Liver (tissue), 3 donors: Measurements from ENCODE around the gene CDK16.

ENCODE experiments used
- EGR1 ChIP-seq, 2 donors: IDR thresholded peaks; 2 replicates each; pipeline ENCODE4 v1.6.1; 2016 to 2018; ENCODE audit warnings: antibody characterized with exemption in 2 of 2, low read depth in 2 of 2
- GABPA ChIP-seq, 2 donors: IDR thresholded peaks in 1 of 2; conservative IDR thresholded peaks in 1 of 2; 2 replicates each; pipeline ENCODE4 v1.6.1; 2016; ENCODE audit warnings: antibody characterized with exemption in 2 of 2, mild to moderate bottlenecking in 1 of 2, moderate library complexity in 1 of 2
- MAX ChIP-seq: IDR thresholded peaks from 2 replicates; pipeline ENCODE4 v1.6.1; 2016; ENCODE audit warnings: antibody characterized with exemption
- RAD21 ChIP-seq, 2 donors: IDR thresholded peaks; 2 replicates each; pipeline ENCODE4 v1.6.1; 2016; ENCODE audit warnings: antibody characterized with exemption in 2 of 2, mild to moderate bottlenecking in 2 of 2
- REST ChIP-seq: IDR thresholded peaks from 2 replicates; pipeline ENCODE4 v1.6.1; 2016; ENCODE audit warnings: antibody characterized with exemption, mild to moderate bottlenecking
- RXRA ChIP-seq, 2 donors: IDR thresholded peaks; 2 replicates each; pipeline ENCODE4 v1.6.1; 2017 to 2018; ENCODE audit warnings: antibody characterized with exemption in 2 of 2, mild to moderate bottlenecking in 1 of 2
- SP1 ChIP-seq: IDR thresholded peaks from 2 replicates; pipeline ENCODE4 v1.6.1; 2018; ENCODE audit warnings: antibody characterized with exemption, mild to moderate bottlenecking
- TF ChIP-seq, protein P1 (sequence below): fragments of 150-350 bp; IDR thresholded peaks from 2 replicates; pipeline ENCODE4 v1.5.1; 2017; ENCODE audit warnings: improper control_type of control experiment, low read depth, low read length; ENCODE audit not compliant: missing input control
- TF ChIP-seq, protein P2 (sequence below): IDR thresholded peaks from 2 replicates; pipeline ENCODE4 v1.6.1; 2016; ENCODE audit warnings: antibody characterized with exemption
- TF ChIP-seq, protein P3 (sequence below): IDR thresholded peaks from 2 replicates; pipeline ENCODE4 v1.6.1; 2016; ENCODE audit warnings: antibody characterized with exemption
- donor health status: healthy.
- donor health status: healthy.

- TF ChIP-seq, protein P1, sequence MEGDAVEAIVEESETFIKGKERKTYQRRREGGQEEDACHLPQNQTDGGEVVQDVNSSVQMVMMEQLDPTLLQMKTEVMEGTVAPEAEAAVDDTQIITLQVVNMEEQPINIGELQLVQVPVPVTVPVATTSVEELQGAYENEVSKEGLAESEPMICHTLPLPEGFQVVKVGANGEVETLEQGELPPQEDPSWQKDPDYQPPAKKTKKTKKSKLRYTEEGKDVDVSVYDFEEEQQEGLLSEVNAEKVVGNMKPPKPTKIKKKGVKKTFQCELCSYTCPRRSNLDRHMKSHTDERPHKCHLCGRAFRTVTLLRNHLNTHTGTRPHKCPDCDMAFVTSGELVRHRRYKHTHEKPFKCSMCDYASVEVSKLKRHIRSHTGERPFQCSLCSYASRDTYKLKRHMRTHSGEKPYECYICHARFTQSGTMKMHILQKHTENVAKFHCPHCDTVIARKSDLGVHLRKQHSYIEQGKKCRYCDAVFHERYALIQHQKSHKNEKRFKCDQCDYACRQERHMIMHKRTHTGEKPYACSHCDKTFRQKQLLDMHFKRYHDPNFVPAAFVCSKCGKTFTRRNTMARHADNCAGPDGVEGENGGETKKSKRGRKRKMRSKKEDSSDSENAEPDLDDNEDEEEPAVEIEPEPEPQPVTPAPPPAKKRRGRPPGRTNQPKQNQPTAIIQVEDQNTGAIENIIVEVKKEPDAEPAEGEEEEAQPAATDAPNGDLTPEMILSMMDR = no peak
- TF ChIP-seq, protein P2, sequence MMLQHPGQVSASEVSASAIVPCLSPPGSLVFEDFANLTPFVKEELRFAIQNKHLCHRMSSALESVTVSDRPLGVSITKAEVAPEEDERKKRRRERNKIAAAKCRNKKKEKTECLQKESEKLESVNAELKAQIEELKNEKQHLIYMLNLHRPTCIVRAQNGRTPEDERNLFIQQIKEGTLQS = no peak
- TF ChIP-seq RAD21 (IDR thresholded peaks at IDR 0.05) (no peak), GABPA (IDR thresholded peaks at IDR 0.05 in 1 of 2, conservative IDR thresholded peaks at IDR 0.05 in 1 of 2) (no peak), EGR1 (IDR thresholded peaks at IDR 0.05; ENCODE audit: low read depth in 2 of 2) (no peak), RXRA (IDR thresholded peaks at IDR 0.05) (no peak), SP1 (no peak), REST (no peak), MAX (no peak)
- TF ChIP-seq, protein P3, sequence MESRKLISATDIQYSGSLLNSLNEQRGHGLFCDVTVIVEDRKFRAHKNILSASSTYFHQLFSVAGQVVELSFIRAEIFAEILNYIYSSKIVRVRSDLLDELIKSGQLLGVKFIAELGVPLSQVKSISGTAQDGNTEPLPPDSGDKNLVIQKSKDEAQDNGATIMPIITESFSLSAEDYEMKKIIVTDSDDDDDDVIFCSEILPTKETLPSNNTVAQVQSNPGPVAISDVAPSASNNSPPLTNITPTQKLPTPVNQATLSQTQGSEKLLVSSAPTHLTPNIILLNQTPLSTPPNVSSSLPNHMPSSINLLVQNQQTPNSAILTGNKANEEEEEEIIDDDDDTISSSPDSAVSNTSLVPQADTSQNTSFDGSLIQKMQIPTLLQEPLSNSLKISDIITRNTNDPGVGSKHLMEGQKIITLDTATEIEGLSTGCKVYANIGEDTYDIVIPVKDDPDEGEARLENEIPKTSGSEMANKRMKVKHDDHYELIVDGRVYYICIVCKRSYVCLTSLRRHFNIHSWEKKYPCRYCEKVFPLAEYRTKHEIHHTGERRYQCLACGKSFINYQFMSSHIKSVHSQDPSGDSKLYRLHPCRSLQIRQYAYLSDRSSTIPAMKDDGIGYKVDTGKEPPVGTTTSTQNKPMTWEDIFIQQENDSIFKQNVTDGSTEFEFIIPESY = no peak
Measured at GRCh38 chrX:47180346-47180745, 38.1 kb upstream of the CDK16 start.
